ENCODE results near the gene RALGPS1.

RALGPS1 gene

GRCh38 chr9:127050152-127050551 is 135.6 kb downstream of the RALGPS1 start:
- no peak for FAIRE-seq
- no peak for DNase-seq (ENCODE audit: low spot score)

- FAIRE-seq (no peak), DNase-seq (ENCODE audit: low spot score) (no peak)
Observed at GRCh38 chr9:127050591-127051001, 136.0 kb downstream of the RALGPS1 start.

- DNase-seq (ENCODE audit: low spot score) (no peak), FAIRE-seq (no peak)
Observed at GRCh38 chr9:127051881-127052595, 137.5 kb downstream of the RALGPS1 start.

- DNase-seq (ENCODE audit: low spot score), result no peak
- FAIRE-seq, result no peak
Observed at GRCh38 chr9:127053057-127053821, 138.7 kb downstream of the RALGPS1 start.

GRCh38 chr9:127053960-127054359 is 139.4 kb downstream of the RALGPS1 start:
- no peak for FAIRE-seq
- no peak for DNase-seq (ENCODE audit: low spot score)

GRCh38 chr9:127055745-127056402 is 141.3 kb downstream of the RALGPS1 start:
- FAIRE-seq, result no peak
- no peak for DNase-seq (ENCODE audit: low spot score)

- no peak for DNase-seq (ENCODE audit: low spot score)
- no peak for FAIRE-seq
Observed at GRCh38 chr9:127056446-127056845, 141.9 kb downstream of the RALGPS1 start.

- FAIRE-seq (no peak), DNase-seq (ENCODE audit: low spot score) (no peak)
Observed at GRCh38 chr9:127058011-127058644, 143.5 kb downstream of the RALGPS1 start.

GRCh38 chr9:127058645-127059021 is 144.1 kb downstream of the RALGPS1 start:
- no peak for FAIRE-seq
- no peak for DNase-seq (ENCODE audit: low spot score)

GRCh38 chr9:127059030-127059429 is 144.4 kb downstream of the RALGPS1 start:
- DNase-seq (ENCODE audit: low spot score) (no peak), FAIRE-seq (no peak)

- FAIRE-seq, result no peak
Observed at GRCh38 chr9:127059765-127060361, 145.3 kb downstream of the RALGPS1 start.

GRCh38 chr9:127061411-127061810 is 146.8 kb downstream of the RALGPS1 start:
- DNase-seq (ENCODE audit: low spot score), result no peak
- no peak for FAIRE-seq

More at GRCh38 chr9:127059765-127060361, 145.3 kb downstream of the RALGPS1 start:
- no peak for DNase-seq (ENCODE audit: low spot score)

- FAIRE-seq (no peak), DNase-seq (ENCODE audit: low spot score) (no peak)
Observed at GRCh38 chr9:127064335-127064734, 149.8 kb downstream of the RALGPS1 start.

- no peak for DNase-seq (ENCODE audit: low spot score)
- FAIRE-seq, result no peak
Observed at GRCh38 chr9:127065592-127065991, 151.0 kb downstream of the RALGPS1 start.

- DNase-seq (ENCODE audit: low spot score), result no peak
- no peak for FAIRE-seq
Observed at GRCh38 chr9:127066060-127066850, 151.7 kb downstream of the RALGPS1 start.

GRCh38 chr9:127066851-127067136 is 152.2 kb downstream of the RALGPS1 start:
- DNase-seq (ENCODE audit: low spot score) (no peak), FAIRE-seq (no peak)

GRCh38 chr9:127067603-127068220 is 153.1 kb downstream of the RALGPS1 start:
- DNase-seq (ENCODE audit: low spot score) (no peak), FAIRE-seq (no peak)

- FAIRE-seq (no peak), DNase-seq (ENCODE audit: low spot score) (no peak)
Observed at GRCh38 chr9:127074561-127075548, 160.3 kb downstream of the RALGPS1 start.

All from RCC 7860 (cell line).